Measurements from ENCODE around the gene TRAF7.
A peak's percentile ranks its signal among the peaks of the same experiment; 100 is the strongest.

The TRAF7 gene

GRCh38 chr16:2213817-2214718, 58.5 kb downstream of the TRAF7 start:
- no peaks in the 10 kb centered on the region for H3K9me2 ChIP-seq (replicated peaks; ENCODE audit: low read depth, low read length)
- no peak for TF ChIP-seq EZH2phosphoT487 (IDR thresholded peaks at IDR 0.05; ENCODE audit: borderline replicate concordance)
- TF ChIP-seq, protein P1, sequence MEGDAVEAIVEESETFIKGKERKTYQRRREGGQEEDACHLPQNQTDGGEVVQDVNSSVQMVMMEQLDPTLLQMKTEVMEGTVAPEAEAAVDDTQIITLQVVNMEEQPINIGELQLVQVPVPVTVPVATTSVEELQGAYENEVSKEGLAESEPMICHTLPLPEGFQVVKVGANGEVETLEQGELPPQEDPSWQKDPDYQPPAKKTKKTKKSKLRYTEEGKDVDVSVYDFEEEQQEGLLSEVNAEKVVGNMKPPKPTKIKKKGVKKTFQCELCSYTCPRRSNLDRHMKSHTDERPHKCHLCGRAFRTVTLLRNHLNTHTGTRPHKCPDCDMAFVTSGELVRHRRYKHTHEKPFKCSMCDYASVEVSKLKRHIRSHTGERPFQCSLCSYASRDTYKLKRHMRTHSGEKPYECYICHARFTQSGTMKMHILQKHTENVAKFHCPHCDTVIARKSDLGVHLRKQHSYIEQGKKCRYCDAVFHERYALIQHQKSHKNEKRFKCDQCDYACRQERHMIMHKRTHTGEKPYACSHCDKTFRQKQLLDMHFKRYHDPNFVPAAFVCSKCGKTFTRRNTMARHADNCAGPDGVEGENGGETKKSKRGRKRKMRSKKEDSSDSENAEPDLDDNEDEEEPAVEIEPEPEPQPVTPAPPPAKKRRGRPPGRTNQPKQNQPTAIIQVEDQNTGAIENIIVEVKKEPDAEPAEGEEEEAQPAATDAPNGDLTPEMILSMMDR (conservative IDR thresholded peaks at IDR 0.05; ENCODE audit: low read length): no peak
- no peaks in the 10 kb centered on the region; the same call in 1 of the 2 replicates for H3K36me3 ChIP-seq (ENCODE audit: insufficient read depth, low read length)
- H2AFZ ChIP-seq (ENCODE audit: low read length): no peak overlapping the region
- no peaks in the 10 kb centered on the region for H4K20me1 ChIP-seq (ENCODE audit: insufficient read depth, low read length, poor library complexity, severe bottlenecking)
- no peaks in the 10 kb centered on the region for H3K27me3 ChIP-seq (ENCODE audit: insufficient read depth, low read length, poor library complexity, severe bottlenecking)
- peak overlapping the region; percentile 68 for H3K9ac ChIP-seq (ENCODE audit: low read depth, low read length, poor library complexity, severe bottlenecking)
- peaks cover 5% of the 10 kb centered on the region for H3K4me1 ChIP-seq (ENCODE audit: insufficient read depth, low read length, poor library complexity, severe bottlenecking)
- peak overlapping the region; percentile 73 for H3K4me3 ChIP-seq (ENCODE audit: low read length, poor library complexity, severe bottlenecking)
- peaks cover 16% of the 10 kb centered on the region for H3K79me2 ChIP-seq (ENCODE audit: insufficient read depth, low read length)
- no peaks in the 10 kb centered on the region for H3K9me3 ChIP-seq (ENCODE audit: insufficient read depth, low read depth, low read length)
- peak overlapping the region; percentile 80 for H3K4me2 ChIP-seq (ENCODE audit: low read depth, low read length, poor library complexity, severe bottlenecking)
- H3F3A ChIP-seq (ENCODE audit: low read depth): no peaks in the 10 kb centered on the region

DNA sequence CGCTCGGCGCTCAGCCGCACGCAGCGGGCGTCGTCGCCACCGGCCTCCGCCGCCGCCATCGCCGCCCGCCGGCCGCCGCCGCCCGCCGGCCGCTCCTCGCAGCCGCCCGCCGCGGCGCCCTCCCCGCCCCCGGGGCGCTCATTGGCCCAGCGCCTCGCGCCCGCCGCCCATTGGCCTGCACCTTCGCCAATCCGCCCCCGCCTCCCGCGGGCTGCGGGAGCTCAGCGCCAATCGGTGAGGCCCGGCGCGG, 59.1 kb downstream of the TRAF7 start, which contains the start of gene PGP:
PGP (minus strand) TSS at position 122 of the 250 bp plus-strand sequence; CDS start at position 59, 63 bp downstream.
- no peaks in the 10 kb centered on the region for H3F3A ChIP-seq (ENCODE audit: low read depth)
- peak within 1 kb of the TSS; percentile 80 for H3K4me3 ChIP-seq (ENCODE audit: low read length, poor library complexity, severe bottlenecking)
- H3K79me2 ChIP-seq (ENCODE audit: insufficient read depth, low read length): peaks cover 16% of the 10 kb centered on the region
- H3K9ac ChIP-seq (ENCODE audit: low read depth, low read length, poor library complexity, severe bottlenecking): peak within 1 kb of the TSS; percentile 68
- no peaks in the 10 kb centered on the region for H4K20me1 ChIP-seq (ENCODE audit: insufficient read depth, low read length, poor library complexity, severe bottlenecking)
- H3K27me3 ChIP-seq (ENCODE audit: insufficient read depth, low read length, poor library complexity, severe bottlenecking): no peaks in the 10 kb centered on the region
- H2AFZ ChIP-seq (ENCODE audit: low read length): peak within 1 kb of the TSS; percentile 81
- H3K4me2 ChIP-seq (ENCODE audit: low read depth, low read length, poor library complexity, severe bottlenecking): peak within 1 kb of the TSS; percentile 80
- H3K9me2 ChIP-seq (replicated peaks; ENCODE audit: low read depth, low read length): no peaks in the 10 kb centered on the region
- no peaks in the 10 kb centered on the region for H3K9me3 ChIP-seq (ENCODE audit: insufficient read depth, low read depth, low read length)
- no peaks in the 10 kb centered on the region; the same call in 1 of the 2 replicates for H3K36me3 ChIP-seq (ENCODE audit: insufficient read depth, low read length)
- TF ChIP-seq, protein P1 (conservative IDR thresholded peaks at IDR 0.05; ENCODE audit: low read length): no peak
- no peak for TF ChIP-seq EZH2phosphoT487 (IDR thresholded peaks at IDR 0.05; ENCODE audit: borderline replicate concordance)
- peaks cover 5% of the 10 kb centered on the region for H3K4me1 ChIP-seq (ENCODE audit: insufficient read depth, low read length, poor library complexity, severe bottlenecking)

GRCh38 chr16:2216330-2216729, 60.7 kb downstream of the TRAF7 start:
- Histone ChIP-seq H3K4me1 (ENCODE audit: insufficient read depth, low read length, poor library complexity, severe bottlenecking) (peaks cover 5% of the 10 kb centered on the region), H3K9me3 (ENCODE audit: insufficient read depth, low read depth, low read length) (no peaks in the 10 kb centered on the region), H3K27me3 (ENCODE audit: insufficient read depth, low read length, poor library complexity, severe bottlenecking) (no peaks in the 10 kb centered on the region), H3K9ac (ENCODE audit: low read depth, low read length, poor library complexity, severe bottlenecking) (no peak overlapping the region), H3K36me3 (ENCODE audit: insufficient read depth, low read length) (no peaks in the 10 kb centered on the region; the same call in 1 of the 2 replicates), H3K4me3 (ENCODE audit: low read length, poor library complexity, severe bottlenecking) (no peak overlapping the region), H3F3A (ENCODE audit: low read depth) (no peaks in the 10 kb centered on the region), H2AFZ (ENCODE audit: low read length) (no peak overlapping the region), H3K9me2 (replicated peaks; ENCODE audit: low read depth, low read length) (no peaks in the 10 kb centered on the region), H3K4me2 (ENCODE audit: low read depth, low read length, poor library complexity, severe bottlenecking) (no peak overlapping the region), H3K79me2 (ENCODE audit: insufficient read depth, low read length) (peaks cover 16% of the 10 kb centered on the region), H4K20me1 (ENCODE audit: insufficient read depth, low read length, poor library complexity, severe bottlenecking) (no peaks in the 10 kb centered on the region)
- no peak for TF ChIP-seq EZH2phosphoT487 (IDR thresholded peaks at IDR 0.05; ENCODE audit: borderline replicate concordance)
- TF ChIP-seq, protein P1 (conservative IDR thresholded peaks at IDR 0.05; ENCODE audit: low read length): no peak
